IPS DF 4.7 (cell line): ENCODE measurements around the gene FAM53B.

Source experiments
- DNase-seq: peaks from one replicate; pipeline ENCODE4 v3.0.0-alpha.2; 2013; ENCODE audit warnings: low spot score; ENCODE audit errors: extremely low read depth

FAM53B gene

DNA sequence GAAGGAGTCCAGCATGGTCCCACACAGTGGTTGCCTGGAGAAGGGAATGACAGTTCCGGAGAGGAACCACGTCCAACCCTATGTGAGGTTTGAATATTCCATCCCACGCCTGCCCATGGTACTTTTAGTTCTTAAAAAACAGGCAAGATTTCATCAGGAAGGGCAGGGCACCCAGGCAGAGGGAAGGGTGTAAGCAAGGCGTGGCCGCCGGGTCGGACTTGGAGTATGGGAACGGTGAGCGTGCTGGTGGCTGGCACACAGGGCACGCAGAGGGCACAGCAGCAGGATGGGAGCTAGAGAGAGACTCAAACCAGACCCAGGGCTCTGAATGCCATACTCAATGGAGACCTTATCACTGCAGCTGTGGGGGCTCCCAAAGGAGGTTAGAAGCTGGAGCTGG, 34.3 kb downstream of the FAM53B start:
- DNase-seq: no peak

DNA sequence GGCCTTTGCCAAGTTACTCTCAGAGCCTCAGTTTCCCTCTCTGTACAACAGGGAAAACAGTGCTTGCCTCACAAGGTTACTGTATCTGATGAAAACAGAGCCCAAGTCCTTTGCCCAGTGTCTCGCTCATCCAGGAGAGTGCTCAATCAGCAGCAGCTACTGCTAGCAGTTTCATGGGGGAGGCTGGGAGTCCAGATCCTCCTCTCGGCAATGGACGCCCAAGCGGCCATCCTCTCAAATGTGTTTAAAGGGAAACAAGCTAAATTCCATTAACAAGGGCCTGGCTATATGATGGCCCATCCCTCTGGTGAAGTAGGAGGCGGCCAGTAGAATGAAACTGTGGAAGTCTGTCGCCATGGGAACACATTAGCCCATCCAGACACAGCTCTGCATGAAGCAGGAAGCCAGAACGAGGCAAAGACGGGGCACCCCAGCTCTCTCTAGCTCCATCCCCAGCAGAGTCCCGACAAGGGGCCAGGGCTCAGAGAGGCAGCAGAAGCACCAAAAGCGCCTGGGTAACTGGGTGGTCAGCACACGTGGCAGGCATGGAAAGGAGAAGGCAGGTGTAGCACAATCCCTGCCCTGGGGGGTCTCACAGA, 35.2 kb downstream of the FAM53B start:
- DNase-seq: no peak

DNA sequence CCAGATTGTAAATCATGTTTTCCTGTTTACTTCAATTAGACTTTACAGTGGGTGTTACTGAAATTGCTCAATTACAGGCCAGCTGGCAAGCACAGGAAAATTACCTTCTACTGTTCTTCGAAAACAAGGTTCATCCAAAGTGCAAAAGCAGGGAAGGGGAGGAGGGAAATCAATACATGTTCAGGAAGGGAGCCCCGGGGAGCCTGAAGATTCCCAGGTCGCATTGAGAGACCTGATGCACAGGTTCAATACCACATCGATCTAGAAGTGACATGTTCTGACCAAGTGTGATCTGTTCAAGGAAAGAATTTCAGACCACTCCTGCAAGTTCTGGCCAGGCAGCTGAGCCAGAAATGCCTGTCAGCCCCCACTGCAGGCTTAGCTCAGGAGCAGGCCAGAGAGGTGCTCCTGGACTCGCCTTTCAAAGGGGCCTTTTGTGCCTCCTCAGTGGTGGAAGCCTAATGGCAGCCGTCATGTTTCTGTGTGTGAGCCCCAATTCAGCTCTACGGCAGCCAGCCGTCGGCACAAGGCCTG, 35.9 kb downstream of the FAM53B start:
- no peak for DNase-seq

DNA sequence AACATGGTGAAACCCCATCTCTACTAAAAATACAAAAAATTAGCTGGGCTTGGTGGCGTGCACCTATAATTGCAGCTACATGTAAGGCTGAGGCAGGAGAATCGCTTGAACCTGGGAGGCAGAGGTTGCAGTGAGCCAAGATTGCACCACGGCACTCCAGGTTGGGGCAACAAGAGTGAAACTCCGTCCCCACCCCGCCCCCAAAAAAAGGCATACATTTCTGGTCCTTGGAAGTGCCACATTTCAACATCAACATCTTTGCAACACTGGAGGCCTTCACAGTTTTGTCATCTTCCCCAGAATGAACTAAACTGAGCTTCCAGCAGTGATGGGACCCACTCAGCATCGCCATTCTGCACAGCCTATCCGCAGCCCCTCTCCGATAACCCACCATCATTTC, 36.6 kb downstream of the FAM53B start:
- DNase-seq: no peak

DNA sequence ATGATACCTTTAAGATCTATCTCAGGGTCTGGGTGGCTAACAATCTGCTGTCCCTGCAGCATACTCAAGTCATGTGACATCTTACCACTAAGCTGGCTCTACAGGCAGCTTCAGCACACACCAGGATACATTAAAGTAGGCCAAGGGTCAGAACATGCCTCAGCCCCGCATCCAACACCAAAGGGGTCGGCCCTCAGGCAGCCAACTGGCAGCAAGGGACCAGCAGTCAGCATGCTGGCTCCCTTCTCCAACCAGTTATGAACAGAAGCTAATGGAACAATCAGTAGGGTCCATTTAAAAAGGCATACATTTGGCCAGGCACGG, 37.1 kb downstream of the FAM53B start:
- no peak for DNase-seq

DNA sequence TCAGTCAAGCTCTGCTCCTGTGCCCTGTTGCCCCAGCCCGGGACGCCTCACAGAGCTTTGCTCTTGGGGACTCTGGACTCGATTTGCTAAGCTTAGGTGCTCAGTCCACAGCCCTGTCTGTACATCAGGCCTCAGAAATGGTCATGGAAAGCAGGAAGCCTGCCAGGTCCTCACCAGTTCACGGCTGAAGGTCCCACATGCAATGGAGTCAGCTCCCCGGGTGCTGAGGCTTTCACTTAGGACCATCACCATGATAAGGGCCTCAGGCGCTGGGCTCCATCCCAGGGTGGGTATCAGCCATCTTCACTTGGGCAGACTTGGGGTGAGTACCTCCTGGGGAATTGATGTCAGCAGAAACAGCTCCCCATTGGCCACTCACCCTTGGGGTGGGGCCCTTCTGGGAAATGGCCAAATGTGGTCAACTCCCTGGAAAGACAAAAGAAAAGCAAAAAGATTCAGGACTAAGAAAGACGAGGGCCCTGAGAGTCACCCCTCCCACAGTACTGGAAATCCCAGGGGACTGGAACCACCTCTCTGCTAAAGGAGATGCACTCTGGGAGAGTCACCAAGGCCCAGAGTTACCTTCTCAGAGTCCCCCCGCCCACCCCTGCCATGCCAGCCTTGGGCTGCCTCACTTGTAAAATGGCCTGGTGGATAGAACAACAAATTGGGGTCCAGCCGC, 37.6 kb downstream of the FAM53B start:
- DNase-seq: no peak

DNA sequence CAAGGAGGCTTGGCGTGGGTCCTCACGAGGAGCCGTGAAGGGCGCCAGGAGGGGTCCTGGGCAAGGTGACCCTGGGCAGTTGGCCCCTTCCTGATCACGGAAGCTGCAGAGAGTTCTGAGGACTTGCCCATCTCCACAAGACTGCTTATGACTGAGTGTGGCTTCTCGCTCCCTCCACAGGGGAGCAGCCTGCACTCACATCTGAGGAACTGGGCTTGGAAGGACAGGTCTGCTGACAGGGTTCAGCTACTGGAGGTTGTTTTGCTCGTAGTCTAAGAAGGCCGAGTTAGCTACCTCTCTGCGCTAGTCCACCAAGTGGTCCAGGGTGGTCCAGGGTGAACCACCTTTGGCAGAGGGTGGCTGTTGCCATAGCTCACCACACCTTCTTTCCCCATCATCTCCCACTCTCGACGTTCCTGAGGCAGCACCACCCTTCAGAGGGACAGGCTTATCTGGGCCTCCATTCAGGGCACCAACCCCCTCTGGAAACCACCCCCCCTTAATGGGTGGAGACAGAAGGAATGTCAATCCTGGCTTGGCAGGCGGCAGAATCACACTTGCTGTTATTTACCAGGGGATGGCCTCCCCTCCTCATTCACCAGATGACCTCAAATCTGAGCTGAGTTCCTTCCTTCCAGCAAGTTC, 38.2 kb downstream of the FAM53B start:
- DNase-seq: no peak

DNA sequence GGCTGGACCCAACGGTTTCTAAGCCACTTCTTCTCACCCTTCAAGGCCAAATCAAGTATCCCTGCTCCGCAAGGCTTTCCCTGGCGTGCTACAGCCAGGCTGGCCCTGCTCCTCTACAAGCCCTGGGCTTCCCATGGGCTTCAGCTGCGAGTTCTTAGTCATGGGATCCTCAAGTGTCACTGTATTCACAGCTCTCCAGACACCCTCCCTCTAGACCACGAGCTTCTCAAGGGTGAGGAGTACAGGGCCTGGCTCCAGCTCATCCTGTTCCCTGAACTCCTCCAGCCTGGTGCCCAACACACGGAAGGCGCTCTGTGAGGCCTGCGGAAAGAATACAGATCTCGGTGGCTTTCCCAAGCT, 38.8 kb downstream of the FAM53B start:
- DNase-seq: no peak

DNA sequence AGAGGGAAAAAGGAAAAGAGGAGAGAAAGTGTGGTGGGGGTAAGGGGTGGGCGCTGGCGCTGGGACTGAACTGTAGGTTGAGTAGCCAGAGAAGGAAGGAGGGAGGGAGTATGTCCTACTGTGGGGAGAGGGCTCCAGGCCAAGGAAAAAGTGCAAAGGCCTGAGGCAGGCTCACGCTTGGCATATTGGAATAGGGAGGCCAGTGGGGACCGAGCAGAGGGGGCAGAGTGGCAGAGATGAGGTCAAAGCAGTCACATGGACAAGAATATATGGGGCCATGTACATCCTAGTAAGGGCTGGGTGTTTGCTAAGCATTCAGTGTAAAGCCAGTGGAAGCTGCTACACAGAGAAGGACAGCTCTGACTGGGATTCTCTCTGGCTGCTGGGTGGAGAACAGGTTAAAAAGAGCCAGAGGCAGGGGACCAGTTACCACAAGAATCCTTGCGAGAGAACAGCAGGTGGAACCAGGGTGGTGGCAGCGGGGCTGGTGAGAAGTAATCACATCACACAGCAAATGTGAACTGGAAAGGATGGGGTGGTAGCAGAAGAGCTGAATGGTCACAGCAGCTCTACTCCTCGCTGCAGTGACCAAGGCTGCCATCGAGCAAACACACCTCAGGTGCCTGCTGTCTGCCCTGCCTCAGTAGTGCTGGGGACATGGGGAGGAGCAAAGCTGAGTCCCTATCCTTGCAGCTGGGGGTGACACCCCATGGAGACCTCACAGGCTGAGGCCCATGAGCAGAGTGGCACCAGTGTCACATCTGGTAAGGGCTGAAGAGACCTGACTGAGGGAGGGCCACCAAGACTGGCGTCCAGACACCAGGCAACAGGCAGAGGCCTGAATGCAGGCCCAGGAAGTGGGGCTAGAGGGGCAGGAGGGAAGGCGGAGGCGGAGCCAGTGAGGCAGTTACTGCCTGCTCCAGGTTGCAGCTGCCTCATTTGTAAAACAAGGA, 39.5 kb downstream of the FAM53B start:
- no peak for DNase-seq

DNA sequence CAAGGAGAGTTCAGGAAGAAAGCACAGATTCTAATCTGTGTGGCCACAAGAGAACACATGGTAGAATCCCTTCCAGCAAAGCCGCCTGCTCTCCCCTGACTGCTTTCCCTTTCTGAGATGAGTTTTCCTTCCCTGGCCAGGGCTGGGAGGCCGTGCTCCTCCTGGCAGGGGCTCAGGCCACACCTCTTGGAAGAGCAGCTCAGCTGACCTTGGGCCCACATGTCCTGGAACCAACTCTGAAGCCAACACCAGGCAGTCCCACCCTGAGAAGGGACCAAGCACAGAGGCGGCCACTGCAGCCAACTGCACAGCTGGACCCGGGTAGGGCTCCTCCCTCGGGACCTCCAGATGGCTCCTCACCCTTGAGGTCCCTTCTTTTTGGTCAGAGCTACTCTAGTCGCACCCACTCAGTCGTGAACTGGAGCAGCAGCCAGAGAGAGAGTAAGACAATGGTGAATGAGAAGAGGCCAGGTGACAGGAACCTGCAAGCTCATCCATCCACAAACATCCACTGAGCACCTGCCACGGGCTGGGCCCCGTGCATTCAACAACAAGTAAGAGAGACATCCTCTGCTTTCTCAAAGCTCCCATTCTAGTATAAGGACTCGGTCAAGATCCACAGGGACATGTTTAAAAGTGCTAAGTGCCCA, 40.3 kb downstream of the FAM53B start:
- no peak for DNase-seq

DNA sequence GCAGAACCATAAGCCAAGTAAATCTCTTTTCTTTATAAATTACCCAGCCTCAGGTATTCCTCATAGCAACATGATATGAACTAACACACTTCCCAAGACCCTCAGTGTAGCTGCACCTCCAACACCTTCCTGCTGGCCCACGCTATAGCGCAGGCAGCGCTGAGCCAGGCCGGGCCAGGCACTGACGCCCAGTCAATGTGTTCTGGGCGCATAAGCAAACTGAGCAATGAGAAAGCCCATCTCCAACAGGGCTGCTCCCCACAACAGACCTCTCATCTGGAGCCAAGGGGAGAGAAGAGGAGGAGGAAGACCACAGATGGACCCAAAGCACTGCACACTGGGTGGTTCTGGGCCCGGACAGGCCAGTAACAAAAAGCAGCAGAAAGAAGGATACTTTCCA, 40.8 kb downstream of the FAM53B start:
- DNase-seq: no peak

DNA sequence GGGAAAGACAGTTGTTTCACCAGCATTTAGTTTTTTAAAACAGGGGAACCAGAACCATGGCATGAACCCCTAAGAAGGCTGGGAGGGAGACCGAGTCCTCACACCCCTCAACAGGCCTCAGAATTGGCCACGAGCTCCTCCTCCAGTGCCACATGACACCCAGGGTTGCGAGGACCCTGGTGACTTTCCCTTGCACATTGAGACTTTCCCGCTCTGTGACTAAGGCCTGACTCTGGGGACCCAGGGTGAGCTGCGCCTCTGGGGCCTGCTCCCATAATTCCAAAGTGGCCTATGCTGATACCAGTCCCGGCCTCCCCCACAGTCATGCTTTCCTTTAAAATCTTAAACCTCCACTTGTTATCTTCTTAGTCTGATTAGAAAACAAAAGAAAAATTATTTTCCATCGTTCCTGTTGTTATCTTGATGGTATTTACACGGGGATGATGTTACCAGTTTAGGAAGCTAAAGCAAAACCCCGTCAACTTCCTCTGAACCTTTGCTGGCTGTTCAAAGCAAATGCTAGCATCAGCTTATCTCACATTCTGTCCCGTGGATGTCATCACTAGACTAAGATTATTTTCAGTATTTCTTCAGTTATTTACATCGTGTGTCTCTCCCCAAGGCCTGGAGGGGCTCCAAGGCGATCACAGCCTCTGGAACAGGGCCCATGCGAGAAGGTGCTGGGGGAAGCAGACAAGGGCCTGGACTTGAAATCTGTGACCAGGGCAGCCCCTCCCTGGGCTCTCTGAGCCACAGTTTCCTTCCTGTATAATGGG, 42.1 kb downstream of the FAM53B start:
- DNase-seq: no peak

DNA sequence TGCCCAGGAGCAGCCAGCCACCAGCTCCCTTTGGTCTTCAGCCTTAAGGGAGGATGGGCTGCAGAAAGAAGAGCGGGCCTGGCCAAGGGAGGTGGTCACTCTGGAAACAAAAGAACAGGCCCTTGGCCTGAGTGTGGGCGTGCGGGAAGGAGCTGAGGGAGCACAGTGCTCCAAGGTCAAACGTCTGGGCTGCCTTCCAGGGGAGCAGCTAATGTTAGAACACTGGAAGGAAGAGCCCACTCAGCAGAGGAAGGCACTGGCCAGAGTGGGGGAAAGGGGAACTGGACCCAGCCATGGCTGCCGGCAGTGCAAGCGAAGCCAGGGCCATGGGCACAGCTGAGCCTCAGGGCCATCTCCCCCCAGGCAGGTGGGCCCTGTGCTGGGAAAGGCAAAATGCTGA, 42.7 kb downstream of the FAM53B start:
- DNase-seq: no peak

DNA sequence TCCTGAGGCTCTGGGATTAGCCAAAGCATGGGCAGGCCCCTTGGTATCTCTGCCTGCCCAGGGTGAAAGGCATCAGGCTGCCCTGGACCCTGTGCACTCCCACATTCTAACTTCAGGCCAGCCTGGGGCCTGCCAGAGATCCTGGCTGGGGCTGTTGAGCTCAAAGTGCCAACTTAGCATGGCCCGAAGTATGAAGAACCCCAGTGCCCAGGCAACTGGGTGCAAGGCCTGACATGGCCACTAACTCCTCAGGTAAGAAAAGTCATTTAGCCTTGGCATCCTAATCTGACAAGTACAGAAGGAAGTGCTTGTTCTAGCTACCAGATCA, 43.2 kb downstream of the FAM53B start:
- DNase-seq: no peak

DNA sequence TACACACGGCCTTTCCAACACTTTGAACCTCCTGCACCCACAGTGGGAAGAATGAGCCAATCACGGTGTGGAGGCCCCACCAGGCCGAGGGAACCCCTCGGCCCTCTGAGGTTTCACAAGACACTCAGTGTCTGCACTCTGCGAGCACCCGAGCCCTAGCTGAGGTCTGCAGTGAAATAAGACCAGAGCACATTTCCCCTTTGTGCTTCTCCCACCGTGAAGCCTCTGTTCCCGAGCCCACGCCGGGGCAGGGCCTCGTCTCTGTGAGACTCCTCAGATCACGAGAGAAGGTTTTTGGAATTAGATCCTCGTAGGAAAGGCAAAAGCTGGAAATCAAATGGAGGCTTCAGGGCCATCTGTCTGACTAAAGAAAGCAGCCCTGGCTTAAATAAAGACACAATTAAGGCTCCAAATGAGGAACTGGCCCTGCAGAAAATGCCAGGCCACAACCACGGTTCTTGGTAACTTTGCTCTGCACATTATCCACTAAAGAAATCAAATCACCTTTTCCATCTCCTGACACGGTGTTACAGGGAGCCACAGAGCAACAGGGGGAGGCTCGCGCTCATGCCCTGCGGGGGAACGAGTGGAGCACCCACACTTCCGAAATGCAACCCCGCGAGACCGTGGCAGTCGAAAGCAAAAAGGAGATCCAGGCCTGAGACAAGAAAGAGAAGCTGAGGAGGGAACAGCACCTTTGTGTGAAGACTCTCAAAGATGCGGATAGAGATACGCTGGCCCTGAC, 43.7 kb downstream of the FAM53B start:
- no peak for DNase-seq

DNA sequence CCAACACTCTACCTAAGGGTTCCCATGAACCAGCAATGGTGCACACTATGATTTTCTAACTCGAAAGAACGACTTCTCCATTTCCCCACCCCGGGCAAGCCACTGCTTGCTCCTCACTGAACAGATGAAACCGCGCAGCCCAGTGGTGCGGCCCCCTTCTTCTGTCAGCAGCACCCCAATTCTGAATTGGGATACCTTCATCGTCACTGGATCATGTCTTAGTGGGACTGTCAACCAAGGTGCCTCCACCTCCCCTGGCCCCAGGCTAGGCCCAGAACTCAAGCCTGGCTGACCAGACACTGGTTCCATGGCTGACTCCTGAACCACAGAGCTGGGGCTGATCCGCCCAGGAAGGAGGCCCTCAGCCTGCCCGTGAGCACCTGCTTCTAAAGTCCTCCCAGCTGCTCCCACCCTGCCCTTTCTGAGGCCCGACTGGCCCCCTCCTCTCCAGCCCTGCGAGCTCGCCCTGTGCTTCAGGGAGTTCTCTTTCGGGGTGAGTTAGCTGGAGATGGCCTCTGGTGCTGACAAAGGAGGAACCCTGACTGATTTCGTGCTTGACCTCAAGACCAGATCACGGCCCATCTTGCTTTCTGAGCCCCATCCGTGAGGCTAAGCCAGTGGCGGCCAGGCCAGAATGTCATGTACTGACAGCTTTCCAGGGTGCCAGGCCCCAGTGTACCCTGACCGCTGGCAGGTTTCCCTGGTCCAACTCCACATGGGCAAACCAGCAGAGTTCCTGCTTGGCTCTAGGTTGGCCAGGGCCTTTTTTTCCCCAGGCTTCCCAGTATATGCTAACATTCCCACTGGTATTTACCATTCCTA, 44.5 kb downstream of the FAM53B start:
- no peak for DNase-seq

DNA sequence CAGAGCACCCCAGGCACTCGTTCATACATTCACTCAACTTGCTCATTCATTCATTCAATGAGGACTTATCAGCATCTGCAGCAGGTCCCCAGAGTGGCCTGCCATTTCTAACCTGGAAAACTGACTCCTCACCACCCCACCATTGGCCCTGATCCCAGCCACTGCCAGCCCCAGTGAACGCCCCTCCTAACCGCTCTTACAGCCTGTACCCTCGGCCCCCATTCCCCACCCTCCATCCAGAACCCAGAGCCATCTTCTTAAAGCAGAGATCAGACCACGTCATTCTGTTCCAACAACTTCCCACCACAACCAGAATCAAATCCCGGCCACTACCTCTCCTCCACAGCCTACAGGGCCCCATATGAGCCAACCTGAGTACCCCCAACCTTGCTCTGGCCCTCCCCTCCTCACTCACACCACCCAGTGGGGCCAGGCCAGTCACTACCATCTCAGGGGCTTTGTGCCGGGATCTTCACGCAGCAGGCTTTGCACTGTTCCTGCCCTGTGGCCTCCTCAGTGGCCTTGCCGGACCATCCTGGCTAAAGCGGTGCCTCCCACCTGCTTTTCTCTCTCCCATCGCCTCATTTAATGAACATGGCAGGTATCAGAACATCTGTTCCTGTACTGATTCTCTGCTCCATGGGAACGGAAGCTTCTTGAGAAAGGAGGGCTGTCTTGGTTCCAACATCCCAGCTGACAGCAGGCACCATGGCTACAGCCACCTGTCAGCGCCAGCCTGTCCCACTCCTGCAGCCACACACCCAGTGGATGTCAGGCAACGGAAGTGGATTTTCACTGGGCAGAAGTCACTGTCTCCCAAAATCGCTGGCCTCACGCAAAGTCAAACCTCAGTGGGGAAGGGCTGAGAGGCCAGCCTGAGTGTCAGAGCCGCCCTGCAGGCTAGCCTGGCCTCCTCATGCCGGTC, 45.4 kb downstream of the FAM53B start:
- no peak for DNase-seq
